Subcutaneous adipose tissue (tissue), 4 donors: ENCODE data around the gene NT5DC3. TPM values are rescaled to one million over a fixed set of nuclear protein-coding genes. Genes with fewer than 3 reads are reported as not detected.

Experiments
- CTCF ChIP-seq: fragments of 450-650 bp; IDR thresholded peaks from one replicate; pipeline ENCODE4 v1.5.1; 2016; ENCODE audit warnings: low read depth, mild to moderate bottlenecking, control low read depth, antibody characterized with exemption, moderate library complexity
- total RNA-seq, 4 donors: library from RNA; depleted of rRNA; stranded (reverse); fragments of >200 nt; gene quantifications; one replicate each; pipeline ENCODE4 v1.1.0, GENCODE V29; 2016

Gene NT5DC3
- 1 to 10 TPM; 4.5 to 7.0 (median 5.6) TPM for total RNA-seq

- TF ChIP-seq CTCF: no peak
Observed at GRCh38 chr12:103840876-103841689, at the start of gene NT5DC3. Gene NT5DC3, minus strand, starts transcription at chr12:103841234. Its CDS starts 78 bp downstream, at chr12:103841156.

- no peak for TF ChIP-seq CTCF
Observed at GRCh38 chr12:103887738-103888137, 46.7 kb upstream of the NT5DC3 start.

GRCh38 chr12:103886195-103886797, 45.3 kb upstream of the NT5DC3 start:
- no peak for TF ChIP-seq CTCF

GRCh38 chr12:103884316-103884715, 43.3 kb upstream of the NT5DC3 start:
- TF ChIP-seq CTCF: no peak

GRCh38 chr12:103883908-103884307, 42.9 kb upstream of the NT5DC3 start:
- TF ChIP-seq CTCF: no peak

- no peak for TF ChIP-seq CTCF
Observed at GRCh38 chr12:103882861-103883596, 42.0 kb upstream of the NT5DC3 start.

- TF ChIP-seq CTCF: no peak
Observed at GRCh38 chr12:103881261-103881660, 40.2 kb upstream of the NT5DC3 start.
